A549 treated with RU486 at 1 μM for 4 hours (cell line): ENCODE results near the gene CARNS1. TPM values are rescaled to one million over a fixed set of nuclear protein-coding genes. Genes with fewer than 3 reads are reported as not detected.

Experiments
- total RNA-seq: library from RNA; stranded (reverse); fragments of 200-300 nt; extraction: Qiagen RNA extraction; gene quantifications from 5 replicates; pipeline ENCODE4 v1.2.3, GENCODE V29; 2022; ENCODE audit warnings: low read depth

CARNS1 gene, protein sequence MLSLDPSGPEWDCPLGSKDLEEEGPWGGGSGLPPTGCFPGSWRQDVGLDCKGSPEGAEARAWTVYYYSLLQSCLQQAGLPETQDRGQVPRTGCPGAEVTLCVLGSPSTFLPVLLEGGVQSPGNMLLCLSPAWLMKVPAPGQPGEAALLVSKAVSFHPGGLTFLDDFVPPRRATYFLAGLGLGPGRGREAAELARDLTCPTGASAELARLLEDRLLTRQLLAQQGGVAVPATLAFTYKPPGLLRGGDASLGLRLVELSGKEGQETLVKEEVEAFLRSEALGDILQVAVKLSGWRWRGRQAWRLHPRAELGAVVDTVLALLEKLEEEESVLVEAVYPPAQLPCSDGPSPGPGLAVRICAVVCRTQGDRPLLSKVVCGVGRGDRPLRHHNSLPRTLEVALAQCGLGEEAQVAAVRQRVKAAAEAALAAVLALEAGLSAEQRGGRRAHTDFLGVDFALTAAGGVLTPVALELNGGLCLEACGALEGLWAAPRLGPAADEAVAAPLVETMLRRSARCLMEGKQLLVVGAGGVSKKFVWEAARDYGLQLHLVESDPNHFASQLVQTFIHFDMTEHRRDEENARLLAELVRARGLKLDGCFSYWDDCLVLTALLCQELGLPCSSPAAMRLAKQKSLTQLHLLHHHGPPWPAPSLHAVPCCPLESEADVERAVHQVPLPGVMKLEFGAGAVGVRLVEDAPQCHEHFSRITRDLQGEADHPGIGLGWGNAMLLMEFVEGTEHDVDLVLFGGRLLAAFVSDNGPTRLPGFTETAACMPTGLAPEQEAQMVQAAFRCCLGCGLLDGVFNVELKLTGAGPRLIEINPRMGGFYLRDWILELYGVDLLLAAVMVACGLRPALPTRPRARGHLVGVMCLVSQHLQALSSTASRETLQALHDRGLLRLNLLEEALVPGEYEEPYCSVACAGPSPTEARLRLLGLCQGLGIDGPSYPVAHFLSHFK
- 0.08 to 0.20 TPM (median 0.13 TPM) in 5 replicates for total RNA-seq

DNA sequence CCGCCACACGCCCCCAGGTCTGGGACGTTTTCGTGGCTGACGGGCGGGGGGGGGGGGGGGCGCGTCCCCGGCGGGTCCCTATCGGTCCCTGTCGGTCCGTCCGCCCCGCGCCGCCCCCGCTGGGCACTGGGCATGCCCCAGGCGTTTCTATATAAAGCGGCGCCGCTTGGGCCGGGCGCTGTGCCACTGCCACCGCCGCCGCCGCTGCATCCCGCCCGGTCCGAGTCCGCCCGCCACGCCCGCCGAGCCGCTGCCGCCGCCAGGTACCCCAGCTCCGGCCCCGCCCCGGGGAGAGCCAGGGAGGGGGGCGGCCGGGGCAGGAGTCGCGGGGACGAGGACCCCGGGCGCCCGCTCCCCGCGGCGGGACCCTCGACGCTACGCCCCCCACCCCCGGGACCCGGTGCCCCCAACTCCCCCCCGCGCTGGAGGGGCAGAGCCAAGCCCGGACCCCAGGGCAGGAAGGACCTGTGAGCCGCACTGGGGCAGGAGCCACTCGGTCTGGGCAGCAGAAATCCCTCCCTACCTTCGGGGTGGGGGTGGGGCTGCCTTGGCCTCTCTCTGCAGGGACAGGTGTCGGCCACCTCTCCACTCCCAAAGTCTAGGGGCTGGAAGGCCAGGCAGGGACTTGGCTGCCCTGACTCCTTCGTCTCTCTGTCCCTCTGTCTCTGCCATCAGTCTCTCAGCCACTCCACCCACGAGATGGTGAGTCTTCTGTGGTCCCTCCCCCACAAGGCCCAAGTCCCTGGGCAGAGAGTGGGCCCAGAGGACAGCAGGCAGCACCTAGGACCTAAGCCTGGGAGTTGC lies at the start of gene CARNS1:
Gene CARNS1 (plus strand): TSS at position 178 of the 804 bp plus-strand sequence. CDS start 522 bp downstream, at position 700.

DNA sequence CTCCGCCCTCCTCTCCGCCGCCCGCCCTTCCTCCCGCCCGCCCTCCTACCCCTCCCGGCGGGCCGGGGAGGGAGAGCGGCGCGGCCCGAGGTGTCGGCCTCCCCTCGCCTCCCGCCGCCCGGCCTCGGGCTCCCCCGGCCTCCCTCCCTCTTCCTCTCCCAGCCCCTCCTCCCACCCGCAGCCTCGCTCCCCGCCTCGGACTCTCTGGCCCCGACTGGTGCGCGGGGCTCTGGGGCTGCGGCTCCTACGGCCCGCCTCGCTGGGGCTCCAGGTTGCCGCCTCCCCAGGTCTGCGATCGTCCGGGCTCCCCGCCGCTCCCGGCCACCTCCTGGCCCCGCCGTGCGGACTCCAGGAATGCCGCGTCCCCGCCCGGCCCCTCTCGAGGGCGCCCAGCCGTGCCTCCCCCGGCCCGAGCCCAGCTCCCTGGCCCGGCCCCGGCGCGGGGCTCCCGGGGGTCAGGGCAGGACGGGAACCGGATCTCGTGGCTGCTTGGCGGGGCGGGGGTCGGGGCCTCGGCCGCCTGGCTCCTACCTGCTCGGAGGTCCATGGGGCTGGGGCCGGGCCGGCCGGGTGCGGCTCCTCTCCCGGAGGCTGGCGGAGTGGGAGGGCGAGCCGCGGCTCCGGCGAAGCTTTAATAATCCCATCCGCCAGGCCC lies 42.4 kb upstream of the CARNS1 start, which contains the start of gene CLCF1:
Gene CLCF1 (minus strand): TSS at position 606 of the 655 bp plus-strand sequence. CDS start 59 bp downstream, at position 547.

DNA sequence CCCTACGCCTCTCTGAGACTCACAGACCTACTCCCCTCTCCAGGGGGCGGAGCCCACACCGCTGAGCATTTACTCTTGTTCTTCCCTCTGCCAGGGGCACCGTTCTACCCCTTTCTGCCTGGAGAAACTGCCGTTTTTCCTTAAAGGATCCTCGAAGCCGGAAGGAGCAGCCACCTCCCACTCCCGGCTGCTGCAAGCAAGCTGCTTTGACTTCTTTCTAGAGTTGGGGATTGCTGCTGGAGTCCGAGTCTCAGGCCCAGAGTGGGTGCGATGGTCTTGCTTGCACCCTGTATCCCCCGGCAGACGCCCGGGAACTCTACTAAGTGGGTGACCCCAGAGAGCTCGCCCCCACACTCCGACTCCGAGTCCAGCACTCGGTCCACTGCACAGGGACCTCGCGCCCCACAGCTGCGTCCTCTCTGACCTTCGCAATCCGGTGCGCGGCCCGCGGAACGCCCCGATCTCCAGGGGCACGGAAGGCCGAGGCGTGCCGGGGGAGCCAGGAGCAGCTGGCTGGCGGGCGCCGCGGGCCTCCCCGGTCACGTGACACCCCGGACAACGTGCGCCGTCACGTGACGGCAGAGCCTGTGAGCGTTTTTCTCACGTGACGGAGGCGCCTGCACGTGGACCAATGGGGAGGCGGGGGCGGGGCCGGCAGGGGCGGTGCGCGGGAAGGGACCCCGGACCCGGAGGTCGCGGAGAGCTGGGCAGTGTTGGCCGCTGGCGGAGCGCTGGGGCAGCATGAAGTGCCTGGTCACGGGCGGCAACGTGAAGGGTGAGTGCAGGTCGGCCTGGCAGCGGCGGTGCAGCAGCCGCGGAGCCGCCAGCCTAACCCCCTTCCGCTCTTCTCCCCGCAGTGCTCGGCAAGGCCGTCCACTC lies 23.9 kb upstream of the CARNS1 start, which contains the start of gene RAD9A:
Gene RAD9A (plus strand): TSS at position 683 of the 879 bp plus-strand sequence. CDS start 59 bp downstream, at position 742.

DNA sequence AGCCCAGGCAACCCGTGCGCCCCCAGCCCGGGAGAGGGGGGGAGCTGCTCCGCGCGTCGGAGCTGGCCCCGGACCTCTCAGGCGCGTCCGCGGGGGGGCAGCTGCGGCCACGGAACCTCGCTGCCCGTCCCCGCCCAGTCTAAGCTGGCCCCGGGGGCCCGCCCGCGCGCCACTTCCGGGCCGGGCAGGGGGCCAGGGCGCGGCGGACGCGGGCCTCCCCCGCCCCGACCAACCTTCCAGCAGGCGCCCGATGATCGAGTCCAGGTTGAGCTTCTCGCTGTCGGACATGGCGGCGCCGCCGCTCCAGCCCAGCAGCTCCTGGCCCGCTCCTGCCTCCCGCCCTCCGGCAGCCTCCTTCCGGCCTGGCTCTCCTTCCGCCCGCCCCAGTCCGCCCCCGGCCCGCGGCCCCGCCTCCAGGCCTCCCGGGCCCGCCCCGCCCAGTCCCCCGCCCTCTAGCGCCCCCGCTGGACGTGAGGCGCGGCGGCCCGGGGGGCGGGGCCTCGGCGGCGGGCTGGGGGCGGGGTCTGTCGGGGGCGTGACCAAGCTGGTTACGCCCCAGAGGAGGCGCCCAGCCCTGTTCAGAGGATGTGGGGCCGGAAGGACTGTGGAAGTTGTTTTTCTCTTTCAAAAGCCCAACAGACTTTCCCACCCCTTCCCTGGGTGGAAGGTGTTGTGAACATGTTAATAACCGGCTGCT lies 13.8 kb upstream of the CARNS1 start, which contains the start of gene PPP1CA:
Gene PPP1CA (minus strand): TSS at position 364 of the 697 bp plus-strand sequence. CDS start 76 bp downstream, at position 288.

DNA sequence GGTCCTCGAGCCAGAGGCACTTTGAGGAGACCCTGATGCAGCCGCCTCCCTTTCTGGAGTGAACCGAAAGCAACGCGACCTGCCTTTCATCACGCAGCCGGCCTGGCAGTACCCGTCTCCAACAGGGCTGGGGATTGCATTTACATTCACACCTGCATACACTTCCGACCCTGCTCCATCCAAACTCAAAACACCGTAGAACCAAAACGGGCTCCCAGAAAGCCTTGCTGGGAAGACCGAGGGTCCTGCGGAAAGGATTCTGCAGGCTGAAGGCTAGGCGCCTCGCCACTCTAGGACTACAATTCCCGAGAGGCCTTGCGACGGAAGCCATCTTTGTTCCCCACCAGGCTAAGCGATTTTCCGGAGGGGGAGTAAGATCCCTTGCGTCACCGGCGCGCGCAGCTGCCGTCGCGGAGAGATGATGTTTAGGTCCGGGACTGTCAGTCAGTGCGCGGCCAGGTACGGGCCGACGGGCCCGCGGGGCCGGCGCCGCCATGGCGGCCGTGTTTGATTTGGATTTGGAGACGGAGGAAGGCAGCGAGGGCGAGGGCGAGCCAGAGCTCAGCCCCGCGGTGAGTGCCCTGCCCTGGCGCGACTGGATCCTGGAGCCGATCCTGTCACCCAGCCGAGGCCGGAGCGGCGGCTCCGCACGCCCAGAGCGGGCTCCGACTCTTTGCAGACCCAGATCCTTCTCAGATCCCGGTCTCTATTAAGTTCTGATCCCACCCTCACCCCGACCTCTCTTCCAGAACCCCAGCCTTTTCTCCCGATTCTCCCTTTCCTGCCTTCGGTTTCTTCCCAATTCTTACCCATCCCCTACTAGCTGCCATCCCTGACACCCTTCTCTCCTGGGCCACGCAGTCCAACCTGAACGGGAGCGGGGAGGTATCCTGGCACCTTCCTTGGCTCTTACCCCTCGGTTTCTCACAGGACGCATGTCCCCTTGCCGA lies 12.8 kb downstream of the CARNS1 start, which contains the start of gene RPS6KB2:
Gene RPS6KB2 (plus strand): TSS at position 443 of the 950 bp plus-strand sequence. CDS start 52 bp downstream, at position 495.

DNA sequence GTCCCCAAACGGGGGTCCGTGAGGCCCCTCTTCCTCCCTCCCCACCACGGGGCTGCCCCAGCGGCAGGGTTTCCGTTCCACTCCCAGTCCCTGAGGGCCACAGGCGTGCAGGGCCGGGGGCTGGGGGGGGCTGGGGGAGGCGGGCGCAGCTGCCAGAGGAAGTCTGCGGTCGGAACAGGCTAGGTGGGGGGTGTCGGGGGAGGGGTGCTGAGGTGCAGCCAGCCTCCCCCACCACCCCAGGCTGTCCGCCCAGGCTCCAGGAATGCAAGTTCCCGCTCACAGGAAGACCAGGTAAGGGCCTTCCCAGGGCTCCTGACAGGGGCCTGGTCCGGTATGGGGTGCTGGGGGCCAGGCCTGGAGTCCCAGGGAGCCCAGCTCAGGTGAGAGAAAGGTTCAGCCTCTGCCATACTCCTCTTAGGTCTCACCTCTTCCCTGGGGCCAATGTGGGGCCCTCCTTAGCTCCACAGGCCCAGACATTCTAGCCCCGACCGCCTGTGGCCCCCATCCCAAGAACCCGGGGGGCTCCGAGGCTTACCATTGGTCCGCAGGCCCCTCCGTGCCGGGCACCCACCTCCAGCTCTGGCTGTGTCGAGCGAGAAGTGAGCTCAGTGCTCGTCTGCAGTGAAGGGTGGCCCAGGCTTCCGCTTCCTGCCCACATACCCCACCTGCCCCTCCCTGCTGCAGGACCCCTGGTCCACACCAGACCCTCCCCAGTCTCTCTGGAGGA lies 21.8 kb downstream of the CARNS1 start, which contains the start of gene PTPRCAP:
Gene PTPRCAP (minus strand): TSS at position 601 of the 727 bp plus-strand sequence. CDS start 63 bp downstream, at position 538.

DNA sequence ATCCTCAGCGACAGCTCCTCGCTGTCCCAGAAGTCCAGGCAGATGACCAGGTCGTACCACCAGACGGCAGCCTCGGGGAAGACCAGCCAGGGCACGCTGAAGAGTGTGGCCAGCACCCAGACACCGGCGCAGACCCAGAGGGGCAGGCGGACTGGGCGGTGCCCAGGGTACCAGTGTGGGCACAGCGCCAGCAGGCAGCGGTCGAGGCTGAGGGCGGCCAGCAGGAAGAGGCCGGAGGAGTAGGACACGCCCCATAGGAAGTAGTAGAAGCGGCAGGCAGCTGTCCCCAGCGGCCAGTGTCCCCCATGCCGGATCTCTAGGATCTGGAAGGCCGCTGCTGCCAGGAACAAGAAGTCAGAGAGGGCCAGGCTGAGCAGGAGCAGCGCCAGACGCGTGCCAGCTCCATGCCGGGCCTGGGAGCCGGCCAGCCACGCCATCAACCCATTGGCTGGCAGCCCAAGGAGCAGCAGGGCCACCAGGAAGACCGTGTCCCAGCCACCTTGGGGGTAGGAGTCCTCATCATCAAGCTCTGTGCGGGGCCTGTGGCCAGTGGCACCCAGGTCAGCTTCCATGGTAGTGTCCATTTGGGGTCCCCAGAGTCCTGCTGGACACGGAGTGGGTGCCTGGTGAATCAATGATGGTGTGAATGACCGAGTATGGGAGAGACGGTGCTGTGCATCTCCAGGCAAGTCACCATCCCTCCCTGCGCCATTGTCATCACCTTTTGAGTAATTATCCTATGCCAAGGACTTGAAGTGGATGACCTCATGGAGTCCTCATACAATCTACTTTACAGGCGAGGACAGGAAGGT lies 36.9 kb downstream of the CARNS1 start, which contains the start of gene GPR152:
Gene GPR152 (minus strand): TSS at position 589 of the 812 bp plus-strand sequence. CDS start 5 bp downstream, at position 584.

DNA sequence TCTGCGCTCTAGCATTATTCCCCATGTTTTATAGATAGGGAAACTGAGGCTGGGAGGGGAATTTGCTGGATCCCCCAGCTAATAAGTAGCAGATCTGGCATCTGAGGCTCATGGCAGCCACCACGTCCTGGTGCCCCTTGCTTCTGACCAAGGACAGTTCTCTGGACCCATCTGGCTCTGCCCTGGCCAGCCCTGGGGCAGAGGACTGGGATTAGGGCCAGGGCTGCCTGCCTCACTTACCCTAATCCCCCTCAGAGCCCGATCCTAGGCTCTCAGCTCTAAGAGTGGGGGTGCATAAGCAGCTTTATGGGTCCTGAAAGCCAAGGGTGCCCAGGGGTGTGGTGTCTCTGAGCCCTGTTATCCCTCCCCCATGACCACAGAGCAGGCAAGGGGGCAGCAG lies 39.6 kb downstream of the CARNS1 start, which contains the start of gene CABP4:
Gene CABP4 (plus strand): TSS at position 301 of the 400 bp plus-strand sequence. CDS start 70 bp downstream, at position 371.

DNA sequence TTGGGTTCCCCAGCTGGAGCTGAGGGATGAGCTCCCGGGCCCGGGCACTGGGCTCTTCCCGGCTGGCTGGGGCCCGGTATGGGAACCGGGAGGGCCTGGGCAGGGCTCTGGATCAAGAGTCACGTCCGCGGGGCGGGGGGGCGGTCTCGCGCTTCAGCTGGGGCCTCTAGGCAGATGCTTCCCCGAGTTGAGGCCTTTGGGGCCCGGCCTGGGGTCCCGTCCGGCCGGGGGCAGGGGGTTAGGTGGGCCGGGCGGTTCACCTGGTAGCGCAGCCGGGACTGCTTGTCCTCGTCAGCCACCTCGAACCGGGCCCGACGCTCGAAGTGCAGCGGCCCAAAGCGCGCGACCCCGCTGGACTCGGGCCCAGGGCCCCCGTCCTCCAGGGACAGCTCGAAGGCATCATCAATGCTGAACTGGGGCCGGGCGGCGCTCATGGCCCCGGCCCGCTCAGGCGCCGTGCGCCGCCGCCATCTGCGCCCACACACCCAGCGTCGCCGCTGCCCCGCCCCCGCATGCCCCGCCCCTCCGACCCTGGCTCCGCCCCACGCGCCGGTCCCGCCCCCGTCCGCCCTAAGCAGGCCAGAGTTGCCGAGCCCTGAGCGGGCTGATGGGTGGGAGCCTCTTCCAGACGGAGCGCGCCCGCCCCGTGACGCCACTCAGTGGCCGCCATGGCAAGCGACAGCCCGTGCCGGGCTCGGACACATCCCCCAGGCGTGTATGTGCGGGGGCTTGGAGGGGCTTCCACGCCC lies 53.5 kb downstream of the CARNS1 start, which contains the start of gene TMEM134:
Gene TMEM134 (minus strand): TSS at position 493 of the 749 bp plus-strand sequence. CDS start 59 bp downstream, at position 434.

Other genes with a start within 250 kb of the CARNS1 start
- gene GRK2, start 149.2 kb upstream of the CARNS1 start, total RNA-seq, result 26.2 to 41.9 TPM (median 37.9 TPM) in 5 replicates
- gene ANKRD13D, start 126.4 kb upstream of the CARNS1 start, total RNA-seq, result 18.9 to 30.0 TPM (median 26.2 TPM) in 5 replicates
- gene SSH3, start 112.1 kb upstream of the CARNS1 start, total RNA-seq, result 14.9 to 26.6 TPM (median 24.6 TPM) in 5 replicates
- gene POLD4, start 62.1 kb upstream of the CARNS1 start, total RNA-seq, result 196 to 260 TPM (median 237 TPM) in 5 replicates
- gene CLCF1, start 42.1 kb upstream of the CARNS1 start, total RNA-seq, result 40.0 to 52.6 TPM (median 45.1 TPM) in 5 replicates
- 21.5 to 36.9 TPM (median 32.9 TPM) in 5 replicates for gene RAD9A, start 23.7 kb upstream of the CARNS1 start, total RNA-seq
- gene PPP1CA, start 13.8 kb upstream of the CARNS1 start, total RNA-seq, result 270 to 307 TPM (median 296 TPM) in 5 replicates
- gene TBC1D10C, start 11.6 kb upstream of the CARNS1 start, total RNA-seq, result 0.13 to 0.17 TPM (median 0.14 TPM) in 4 of 5 replicates, not detected in the other
- gene RPS6KB2, start 12.8 kb downstream of the CARNS1 start, total RNA-seq, result 39.7 to 51.6 TPM (median 50.4 TPM) in 5 replicates
- 0.22 to 0.33 TPM (median 0.30 TPM) in 5 replicates for gene PTPRCAP, start 22.0 kb downstream of the CARNS1 start, total RNA-seq
- 45.4 to 58.5 TPM (median 55.9 TPM) in 5 replicates for gene CORO1B, start 27.8 kb downstream of the CARNS1 start, total RNA-seq
- gene GPR152, start 37.1 kb downstream of the CARNS1 start, total RNA-seq, result 0.08 TPM in 1 of 5 replicates, not detected in the others
- not detected in 5 replicates for gene CABP4, start 39.7 kb downstream of the CARNS1 start, total RNA-seq
- gene TMEM134, start 53.6 kb downstream of the CARNS1 start, total RNA-seq, result 40.8 to 73.9 TPM (median 62.8 TPM) in 5 replicates
- gene AIP, start 67.3 kb downstream of the CARNS1 start, total RNA-seq, result 42.9 to 51.5 TPM (median 47.9 TPM) in 5 replicates
- 30.3 to 60.6 TPM (median 48.4 TPM) in 5 replicates for gene PITPNM1, start 89.7 kb downstream of the CARNS1 start, total RNA-seq
- 60.3 to 99.6 TPM (median 91.5 TPM) in 5 replicates for gene CDK2AP2, start 92.5 kb downstream of the CARNS1 start, total RNA-seq
- not detected in 5 replicates for gene CABP2, start 107.8 kb downstream of the CARNS1 start, total RNA-seq
- 1,410 to 1,790 TPM (median 1,699 TPM) in 5 replicates for gene GSTP1, start 168.1 kb downstream of the CARNS1 start, total RNA-seq
- 131 to 152 TPM (median 143 TPM) in 5 replicates for gene NDUFV1, start 191.3 kb downstream of the CARNS1 start, total RNA-seq
- 7.1 to 14.7 TPM (median 12.2 TPM) in 5 replicates for gene NUDT8, start 214.3 kb downstream of the CARNS1 start, total RNA-seq
- not detected in 5 replicates for gene TBX10, start 224.1 kb downstream of the CARNS1 start, total RNA-seq
- 0.62 to 2.0 TPM (median 1.2 TPM) in 5 replicates for gene ACY3, start 235.1 kb downstream of the CARNS1 start, total RNA-seq